DMS53 treated with DMSO at 0.1 percent for 48 hours (cell line): ENCODE data around the gene SDHAF2.
"Not testable (repeated sequence)": the region's sequence is repeated elsewhere in the genome, so short reads cannot be mapped to it uniquely, and the experiment has no call there.

Experiments used
- DNase-seq: peaks from one replicate; lab custom pipeline; 2025; ENCODE audit not compliant: unreplicated experiment; lab: John Stamatoyannopoulos, UW

SDHAF2 gene

GRCh38 chr11:61429691-61430582 lies at the start of gene SDHAF2, which contains the start of gene CPSF7:
SDHAF2 (plus strand) TSS chr11:61430124; CDS start chr11:61430147, 23 bp downstream.
CPSF7 (minus strand) TSS chr11:61429975; CDS start chr11:61429235, 740 bp downstream.
- peak; percentile 86 for DNase-seq

DNA sequence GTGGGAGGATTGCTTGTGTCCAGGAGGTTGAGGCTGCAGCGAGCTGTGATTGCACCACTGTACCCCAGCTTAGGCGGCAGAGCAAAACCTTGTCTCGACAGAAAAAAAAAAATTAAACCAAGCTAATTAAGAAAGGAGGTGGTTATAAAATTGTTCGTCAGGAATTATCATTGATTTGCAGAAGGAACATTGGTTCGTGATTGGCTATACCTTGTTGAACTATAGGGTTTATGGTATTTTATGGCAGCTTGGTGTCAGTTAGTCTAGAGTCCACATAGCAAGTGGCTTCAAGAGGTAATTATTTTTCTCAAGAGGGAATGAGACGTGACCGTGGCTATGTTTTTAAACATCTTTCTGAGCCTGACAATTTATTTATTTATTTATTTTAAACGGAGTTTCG lies 49.0 kb upstream of the SDHAF2 start:
- DNase-seq, result no peak

GRCh38 chr11:61383859-61384258 lies 46.1 kb upstream of the SDHAF2 start:
- DNase-seq, result not testable (repeated sequence)

DNA sequence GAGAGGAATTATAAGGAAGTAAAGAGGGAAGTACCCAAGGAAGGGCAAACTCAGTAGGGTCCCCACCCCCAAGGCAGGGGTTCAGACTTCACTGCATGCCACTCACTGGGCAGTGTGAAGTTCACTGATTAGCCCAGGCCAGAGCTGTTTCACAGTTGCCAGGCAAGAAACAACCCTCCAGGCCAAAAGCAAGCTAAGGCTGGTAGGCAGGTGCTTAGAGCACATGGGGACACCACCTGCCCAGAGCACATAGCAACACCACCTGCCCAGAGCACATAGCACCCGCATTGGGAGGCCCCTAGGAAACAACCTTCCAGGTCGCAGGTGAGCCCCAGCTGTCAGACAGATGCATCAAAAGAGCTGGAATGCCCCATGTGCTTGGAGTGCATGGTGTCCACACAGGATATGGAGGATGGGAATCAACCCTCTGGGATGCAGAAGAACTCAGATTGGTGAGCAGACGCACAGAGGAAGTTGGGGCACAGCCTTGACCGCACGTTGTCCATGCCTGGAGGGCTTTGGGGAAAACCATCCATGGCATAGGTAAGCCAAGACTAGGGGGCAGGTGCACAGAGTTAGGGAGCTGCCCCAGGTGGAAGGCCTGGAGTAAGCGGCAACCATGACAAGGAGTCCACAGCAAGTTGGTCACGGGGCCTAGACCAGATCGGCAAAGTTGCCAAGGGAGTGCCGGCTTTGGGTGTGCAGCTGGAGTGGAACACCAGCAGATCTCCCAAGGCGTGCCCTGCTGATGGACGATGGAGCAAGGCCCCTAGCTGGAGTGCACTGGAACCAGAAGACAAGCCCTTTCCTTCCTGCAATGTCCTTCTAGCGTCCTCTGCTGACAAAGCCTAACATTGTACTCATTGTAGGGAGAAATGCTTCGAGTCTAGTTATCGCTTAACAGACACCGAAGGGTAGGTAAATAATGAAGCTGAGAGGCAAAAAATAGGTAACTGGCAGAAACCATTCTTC lies 45.4 kb upstream of the SDHAF2 start:
- peak; percentile 5 for DNase-seq

GRCh38 chr11:61390161-61390560 lies 39.8 kb upstream of the SDHAF2 start:
- no peak for DNase-seq

DNA sequence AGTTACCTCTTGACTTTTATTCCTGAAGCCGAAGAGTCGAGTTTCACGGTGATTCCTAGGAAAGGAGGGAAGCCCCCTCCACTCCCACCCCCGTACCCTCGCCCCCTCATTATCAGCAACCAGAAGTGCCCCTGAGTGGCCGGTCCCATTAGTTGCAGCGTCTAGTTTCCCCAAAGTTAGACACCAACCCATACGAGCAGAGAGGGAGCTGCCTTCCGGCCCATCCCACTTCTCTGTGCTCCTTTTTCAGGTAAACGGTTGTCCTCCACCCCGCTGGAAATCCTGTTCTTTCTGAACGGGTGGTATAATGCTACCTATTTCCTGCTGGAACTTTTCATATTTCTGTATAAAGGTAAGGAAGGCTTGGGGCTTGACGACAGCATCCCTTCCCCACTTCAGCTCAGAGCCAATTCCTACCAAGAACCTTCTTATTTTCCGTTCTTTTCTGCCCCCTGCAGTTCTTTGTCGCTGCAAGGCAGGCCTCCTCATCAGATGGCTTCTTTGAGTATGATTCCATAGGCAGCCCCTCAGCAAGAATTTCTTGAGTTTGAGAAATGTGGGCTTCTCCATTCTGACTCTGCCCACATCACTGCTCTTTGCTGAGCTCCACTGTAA lies 36.8 kb upstream of the SDHAF2 start:
- no peak for DNase-seq

GRCh38 chr11:61401173-61401572 lies 28.8 kb upstream of the SDHAF2 start:
- no peak for DNase-seq

DNA sequence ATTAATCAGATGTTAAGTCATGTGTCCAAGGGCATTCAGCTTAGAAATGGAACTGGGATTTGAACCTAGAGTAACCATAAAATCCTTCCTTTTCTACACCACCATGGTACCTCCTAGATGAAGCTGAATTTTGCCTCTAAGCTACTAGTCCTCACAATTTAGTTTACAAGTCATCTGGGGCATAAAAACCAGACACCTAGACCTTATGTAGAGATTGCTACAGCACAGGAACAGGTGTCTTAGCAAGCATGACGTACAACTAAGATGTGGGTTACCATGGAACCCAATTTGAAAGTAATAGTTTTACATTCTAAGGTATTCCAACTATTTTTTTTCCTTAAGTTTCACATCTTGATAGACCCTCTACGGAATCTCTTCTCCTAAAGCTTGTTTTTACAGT lies 28.4 kb upstream of the SDHAF2 start:
- no peak for DNase-seq

- no peak for DNase-seq
Measured at GRCh38 chr11:61403658-61404057, 26.3 kb upstream of the SDHAF2 start.

DNA sequence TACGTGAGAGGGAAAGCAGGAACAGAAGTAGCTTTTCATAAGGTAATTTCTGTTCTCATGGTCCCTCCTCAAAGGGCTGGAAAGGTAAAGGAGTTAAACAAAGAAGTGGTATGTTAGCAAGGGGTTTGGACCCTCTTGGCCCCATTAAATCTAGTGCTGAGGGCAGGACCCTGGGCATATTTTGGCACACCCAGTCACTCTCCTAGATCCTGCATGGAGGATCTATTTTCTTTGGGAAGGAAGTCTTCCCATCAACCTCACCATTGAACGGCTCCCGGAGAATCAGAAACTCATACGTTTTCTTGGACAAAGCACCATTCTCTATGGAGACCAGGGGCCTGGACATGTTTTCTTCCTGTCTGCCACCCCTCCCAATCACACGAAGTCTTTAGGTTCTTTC lies 25.8 kb upstream of the SDHAF2 start:
- DNase-seq, result no peak

GRCh38 chr11:61404641-61405040 lies 25.3 kb upstream of the SDHAF2 start:
- DNase-seq, result no peak

DNA sequence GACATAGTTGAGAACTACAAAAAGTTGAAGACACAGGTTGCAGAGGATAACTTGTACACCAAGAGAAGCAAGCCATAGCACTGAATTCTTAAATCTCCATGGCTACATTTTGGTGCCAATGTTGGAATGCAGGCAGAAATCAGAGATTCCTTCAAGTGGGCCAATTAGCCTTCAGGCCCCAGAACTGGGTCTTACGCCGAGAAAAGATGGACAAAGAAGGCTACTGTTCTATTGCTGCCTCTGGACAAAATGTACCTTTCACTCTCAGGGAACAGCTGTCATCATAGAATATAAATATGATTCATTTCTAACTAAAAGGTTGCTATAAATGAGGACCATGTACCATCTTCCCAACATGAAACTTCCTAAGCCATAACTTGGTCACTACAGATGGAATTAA lies 23.9 kb upstream of the SDHAF2 start:
- DNase-seq, result no peak

GRCh38 chr11:61406991-61407728 lies 22.8 kb upstream of the SDHAF2 start:
- no peak for DNase-seq

DNA sequence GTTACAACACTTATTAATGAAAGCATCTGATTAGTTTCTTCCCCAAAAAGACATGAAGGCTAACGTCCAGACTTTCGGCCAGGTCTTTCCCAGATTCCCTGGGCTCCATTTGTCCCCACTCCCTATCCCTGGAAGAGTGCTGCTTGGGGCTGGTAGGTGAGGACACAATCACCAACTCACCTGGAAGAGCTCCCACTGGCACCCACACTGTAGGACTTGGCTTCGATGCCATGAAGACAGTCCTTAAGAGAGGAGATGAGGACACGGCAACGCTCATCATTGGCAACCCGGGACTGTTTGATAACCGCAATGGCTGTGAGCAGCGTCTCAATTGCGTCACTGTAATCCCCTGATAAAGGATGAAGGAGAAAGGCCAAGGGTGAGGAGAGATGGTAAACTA lies 18.3 kb upstream of the SDHAF2 start:
- no peak for DNase-seq

DNA sequence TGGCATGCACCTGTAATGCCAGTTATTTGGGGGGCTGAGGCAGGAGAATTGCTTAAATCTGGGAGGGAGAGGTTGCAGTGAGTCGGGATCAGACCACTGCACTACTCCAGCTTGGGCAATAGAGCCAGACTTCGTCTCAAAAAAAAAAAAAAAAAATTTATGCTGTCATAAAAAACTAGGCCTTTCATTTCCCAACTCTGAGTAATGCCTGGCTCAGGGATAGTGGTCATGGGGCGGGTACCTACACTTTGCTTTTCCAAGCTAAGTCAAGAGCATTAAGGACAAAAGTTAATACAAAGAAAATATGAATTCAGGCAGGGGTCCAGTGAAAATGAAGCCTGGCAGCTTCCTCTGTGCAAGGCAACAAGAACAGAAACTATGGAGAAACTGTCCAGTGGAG lies 16.4 kb upstream of the SDHAF2 start:
- no peak for DNase-seq

DNA sequence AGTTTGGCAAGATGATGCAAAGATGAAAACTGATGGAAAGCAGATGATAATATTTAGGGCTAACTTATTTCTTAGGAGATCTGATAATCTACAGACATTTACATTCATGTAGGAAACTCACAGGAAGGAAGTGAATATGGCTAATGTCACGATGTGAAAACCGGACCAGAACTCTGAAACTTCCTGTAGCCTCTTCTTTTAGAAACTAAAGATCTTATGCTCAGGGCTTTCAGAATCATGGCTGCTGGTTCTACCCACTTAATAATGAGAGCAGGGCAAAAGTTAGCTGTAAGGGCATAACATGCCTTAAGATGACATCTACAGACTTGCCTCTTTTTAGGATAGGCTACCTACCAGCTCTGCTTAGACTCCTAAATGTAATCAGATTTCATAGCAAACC lies 15.4 kb upstream of the SDHAF2 start:
- no peak for DNase-seq

DNA sequence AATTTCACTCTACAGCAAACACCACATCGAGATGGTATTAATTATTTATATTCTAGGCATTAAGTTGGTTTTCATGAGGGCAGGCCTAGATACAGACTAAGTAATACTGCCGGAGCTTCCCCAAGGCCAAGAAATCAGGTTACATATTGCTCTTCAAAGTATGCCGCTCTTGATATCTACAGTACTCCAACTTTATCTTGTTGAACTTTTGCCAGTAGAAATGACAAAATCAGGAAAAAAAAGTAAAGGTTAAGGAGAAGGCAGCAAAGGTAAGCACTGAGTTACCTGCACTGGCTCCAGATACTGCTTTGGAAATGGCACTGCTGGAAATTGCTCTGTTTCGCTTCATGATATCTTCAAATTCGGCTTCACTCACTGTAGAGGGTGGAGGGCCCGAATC lies 14.5 kb upstream of the SDHAF2 start:
- no peak for DNase-seq

DNA sequence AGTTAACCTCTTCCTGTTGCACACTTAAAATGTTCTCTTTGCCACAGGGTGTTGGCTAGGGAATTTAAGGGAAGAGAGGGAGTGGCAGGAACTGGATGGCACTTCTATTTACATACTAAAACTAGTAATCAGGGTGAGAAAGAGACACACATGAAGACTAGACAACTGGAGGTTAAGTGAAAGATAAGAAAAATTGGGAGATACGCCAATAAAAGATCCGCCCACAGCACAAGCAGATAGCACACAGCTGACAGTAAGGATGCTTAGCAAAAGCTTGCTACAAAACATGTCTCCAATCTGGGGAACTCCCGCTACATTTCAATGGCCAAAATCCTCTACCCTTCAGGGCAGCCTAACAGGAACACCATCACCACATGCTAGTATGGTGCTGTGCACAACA lies 13.0 kb upstream of the SDHAF2 start:
- no peak for DNase-seq

GRCh38 chr11:61417670-61418069 lies 12.3 kb upstream of the SDHAF2 start:
- DNase-seq, result no peak

- no peak for DNase-seq
Measured at GRCh38 chr11:61418136-61418535, 11.8 kb upstream of the SDHAF2 start.

DNA sequence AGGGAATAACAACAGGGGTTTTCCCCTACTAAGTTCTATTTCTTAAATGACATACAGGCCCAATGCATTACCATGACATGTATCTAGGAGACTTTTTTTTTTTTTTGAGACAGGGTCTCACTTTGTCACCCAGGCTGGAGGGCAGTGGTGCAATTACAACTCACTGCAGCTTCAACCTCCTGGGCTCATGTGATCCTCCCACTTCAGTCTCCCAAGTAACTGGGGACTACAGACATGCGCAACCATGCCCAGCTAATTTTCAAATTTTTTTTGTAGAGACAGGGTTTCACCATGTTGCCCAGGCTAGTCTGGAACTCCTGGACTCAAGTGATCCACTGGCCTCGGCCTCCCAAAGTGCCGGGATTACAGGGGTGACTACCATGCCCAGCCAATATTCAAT lies 7.7 kb upstream of the SDHAF2 start:
- DNase-seq, result no peak
